GM13976 (cell line): ENCODE data around the gene ABCA8.
A peak's percentile ranks its signal among the peaks of the same experiment; 100 is the strongest.
"Not testable (repeated sequence)": the region's sequence is repeated elsewhere in the genome, so short reads cannot be mapped to it uniquely, and the experiment has no call there.

Source experiments
- DNase-seq: peaks from one replicate; pipeline ENCODE4 v3.0.0; 2012; ENCODE audit warnings: low spot score
- CTCF ChIP-seq: IDR thresholded peaks from 2 replicates; pipeline ENCODE4 v1.5.1; 2012; ENCODE audit warnings: borderline replicate concordance, mild to moderate bottlenecking; ENCODE audit not compliant: insufficient read depth; ENCODE audit errors: extremely low read depth, missing control alignments, control extremely low read depth
- in situ Hi-C: fragments of 300-500 bp; cut with MboI; formaldehyde crosslinking; loops from one replicate; pipeline ENCODE4 v1.12.0; 2022; ENCODE audit warnings: low sequenced_read_pairs, mixed read lengths, inconsistent platforms; ENCODE audit not compliant: unreplicated experiment

The ABCA8 gene

GRCh38 chr17:68955181-68955841 lies at the start of gene ABCA8:
Gene ABCA8 (minus strand): TSS chr17:68955392. CDS start chr17:68942034, 13,358 bp downstream.
- in situ Hi-C loops: no loop called here
- TF ChIP-seq CTCF: no peak
- no peak for DNase-seq

DNA sequence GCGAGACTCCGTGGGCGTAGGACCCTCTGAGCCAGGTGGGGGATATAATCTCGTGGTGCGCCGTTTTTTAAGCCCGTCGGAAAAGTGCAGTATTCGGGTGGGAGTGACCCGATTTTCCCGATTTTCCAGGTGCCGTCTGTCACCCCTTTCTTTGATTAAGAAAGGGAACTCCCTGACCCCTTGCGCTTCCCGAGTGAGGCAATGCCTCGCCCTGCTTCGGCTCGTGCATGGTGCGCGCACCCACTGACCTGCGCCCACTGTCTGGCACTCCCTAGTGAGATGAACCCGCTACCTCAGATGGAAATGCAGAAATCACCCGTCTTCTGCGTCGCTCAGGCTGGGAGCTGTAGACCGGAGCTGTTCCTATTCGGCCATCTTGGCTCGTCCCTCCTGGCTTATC lies 49.6 kb upstream of the ABCA8 start:
- in situ Hi-C loops, DNase-seq: not testable (repeated sequence)

DNA sequence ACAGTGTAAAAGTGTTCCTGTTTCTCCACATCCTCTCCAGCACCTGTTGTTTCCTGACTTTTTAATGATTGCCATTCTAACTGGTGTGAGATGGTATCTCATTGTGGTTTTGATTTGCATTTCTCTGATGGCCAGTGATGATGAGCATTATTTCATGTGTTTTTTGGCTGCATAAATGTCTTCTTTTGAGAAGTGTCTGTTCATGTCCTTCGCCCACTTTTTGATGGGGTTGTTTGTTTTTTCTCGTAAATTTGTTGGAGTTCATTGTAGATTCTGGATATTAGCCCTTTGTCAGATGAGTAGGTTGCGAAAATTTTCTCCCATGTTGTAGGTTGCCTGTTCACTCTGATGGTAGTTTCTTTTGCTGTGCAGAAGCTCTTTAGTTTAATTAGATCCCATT lies 44.6 kb upstream of the ABCA8 start:
- DNase-seq, in situ Hi-C loops: not testable (repeated sequence)

DNA sequence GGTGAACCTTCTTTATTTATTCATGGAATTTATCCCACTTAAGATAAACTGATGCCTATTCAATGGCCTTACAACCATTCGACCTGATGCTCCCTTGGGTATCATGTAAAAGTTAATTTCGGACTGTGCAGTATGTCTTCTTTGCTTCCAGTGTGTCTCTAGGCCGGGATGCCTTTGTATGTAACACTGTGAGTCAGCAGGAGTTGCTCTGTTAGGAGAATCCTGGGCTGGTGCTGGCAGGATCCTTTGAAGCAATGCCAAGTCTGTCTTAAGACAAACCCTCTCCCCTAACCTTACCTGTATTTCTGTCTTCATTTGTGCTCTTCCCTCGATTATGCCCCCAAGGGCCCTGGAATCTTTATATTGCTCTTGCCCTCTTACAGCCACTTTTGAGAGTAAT lies 37.9 kb upstream of the ABCA8 start:
- no peak for TF ChIP-seq CTCF
- no peak for DNase-seq
- in situ Hi-C loops: no loop called here

GRCh38 chr17:68987966-68988365 lies 32.8 kb upstream of the ABCA8 start:
- no peak for DNase-seq
- TF ChIP-seq CTCF: no peak
- in situ Hi-C loops: no loop called here

DNA sequence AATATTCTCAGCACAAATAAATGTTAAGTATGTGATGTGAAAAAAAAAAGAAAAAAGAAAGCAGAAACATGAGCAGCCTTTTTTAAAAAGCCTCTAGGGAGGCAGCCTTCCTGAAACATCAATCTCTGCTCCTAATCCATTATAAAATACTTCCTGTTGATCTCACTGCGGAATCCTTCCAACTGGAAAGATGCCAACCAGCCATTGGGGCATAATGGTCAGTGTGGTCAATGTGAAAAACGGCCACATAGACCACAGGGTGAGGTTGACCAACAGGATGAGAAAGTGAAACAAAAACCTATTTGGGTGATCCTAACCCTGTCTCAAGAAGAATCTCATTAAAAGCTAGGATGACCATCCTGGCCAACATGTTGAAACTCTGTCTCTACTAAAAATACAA lies 26.1 kb upstream of the ABCA8 start:
- in situ Hi-C loops: no loop called here
- no peak for DNase-seq
- no peak for TF ChIP-seq CTCF

- in situ Hi-C loops: no loop called here
- no peak for TF ChIP-seq CTCF
- no peak for DNase-seq
These were observed 18.1 kb upstream of the ABCA8 start for GRCh38 chr17:68973098-68973846.

DNA sequence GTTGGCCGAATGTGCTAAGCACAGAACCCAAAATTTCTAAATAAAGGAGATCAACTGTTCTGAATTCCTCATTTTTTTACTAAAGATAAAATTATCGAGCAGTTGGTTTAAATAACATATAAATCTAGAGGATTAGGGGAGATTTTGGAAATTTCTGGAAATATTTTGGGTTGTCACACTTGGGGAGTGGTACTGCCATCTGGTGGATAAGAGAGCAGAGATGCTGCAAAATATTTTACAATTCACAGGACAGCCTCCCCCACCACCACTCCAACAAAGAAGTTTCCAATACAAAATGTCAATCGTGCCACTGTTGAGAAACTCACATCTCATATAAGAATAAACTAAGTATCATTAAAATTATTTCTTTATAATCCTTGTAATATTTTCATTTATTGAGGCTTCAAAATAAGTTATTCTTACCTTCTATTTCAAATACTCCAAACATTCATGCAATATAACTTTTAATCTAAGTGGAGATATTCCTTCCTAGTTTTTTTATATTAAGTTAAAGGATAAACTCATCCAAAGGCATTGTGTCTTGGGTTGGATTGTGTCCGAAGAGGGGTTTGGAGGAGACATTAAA lies 17.0 kb upstream of the ABCA8 start:
- DNase-seq: peak; percentile 30
- peak; percentile 32 for TF ChIP-seq CTCF
- in situ Hi-C loops: no loop called here
